HG03108 (cell line): ENCODE results near the gene PTPRK.

ENCODE experiments used
- ATAC-seq: cut with Tn5 transposase; IDR thresholded peaks from one replicate; pipeline ENCODE4 v1.9.1; 2021; ENCODE audit warnings: moderate library complexity; ENCODE audit not compliant: unreplicated experiment

The PTPRK gene

DNA sequence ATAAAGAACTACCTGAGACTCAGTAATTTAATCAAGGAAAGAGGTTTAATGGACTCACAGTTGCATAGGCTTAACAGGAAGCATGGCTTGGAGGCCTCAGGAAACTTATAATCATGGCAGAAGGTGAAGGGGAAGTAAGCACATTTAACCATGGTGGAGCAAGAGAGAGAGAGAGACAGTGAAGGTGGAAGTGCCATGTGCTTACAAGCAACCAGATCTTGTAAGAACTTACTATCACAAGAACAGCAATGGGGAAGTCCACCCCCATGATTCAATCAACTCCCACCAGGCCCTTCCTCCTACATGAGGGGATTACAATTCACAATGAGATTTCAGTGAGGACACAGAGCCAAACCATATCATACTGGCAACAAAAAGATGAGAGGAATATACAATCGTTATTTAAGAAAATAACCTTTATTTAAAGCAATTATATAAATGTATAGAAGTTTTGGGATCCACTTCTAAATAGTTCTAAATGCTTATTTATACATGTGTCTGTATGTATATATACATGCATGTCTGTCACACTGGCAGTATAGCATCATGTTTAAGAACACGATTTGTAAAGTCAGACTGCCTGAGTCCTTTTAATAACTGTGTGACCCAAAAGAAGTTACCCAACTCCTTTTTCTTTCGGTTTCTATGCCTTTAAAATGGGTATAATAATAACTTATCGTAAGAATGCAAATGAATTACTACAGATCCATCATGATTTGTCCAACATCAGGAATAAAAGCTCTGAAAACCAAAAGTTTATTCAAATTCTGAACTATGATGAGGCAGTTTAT, 363.9 kb downstream of the PTPRK start:
- ATAC-seq = no peak

DNA sequence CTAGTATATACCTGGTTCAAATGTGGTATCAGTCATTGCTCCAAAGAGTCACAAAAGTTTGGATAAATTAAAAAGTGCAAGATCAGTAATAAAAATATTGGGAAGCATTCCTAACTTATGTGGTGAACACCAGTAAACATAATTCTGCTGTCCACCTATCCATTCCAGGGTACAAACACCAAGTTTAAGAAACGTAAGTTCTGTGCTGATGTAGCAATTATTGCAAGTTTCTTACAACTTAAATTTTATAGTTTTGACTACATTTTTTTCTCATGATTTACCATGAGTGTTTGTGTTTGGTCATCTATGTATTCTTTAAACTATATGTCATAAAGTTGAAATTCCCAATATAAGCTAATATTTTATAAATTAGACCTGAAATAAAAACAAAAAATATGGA, 364.6 kb downstream of the PTPRK start:
- no peak for ATAC-seq

- no peak for ATAC-seq
Observed at GRCh38 chr6:128152551-128152950, 367.8 kb downstream of the PTPRK start.

DNA sequence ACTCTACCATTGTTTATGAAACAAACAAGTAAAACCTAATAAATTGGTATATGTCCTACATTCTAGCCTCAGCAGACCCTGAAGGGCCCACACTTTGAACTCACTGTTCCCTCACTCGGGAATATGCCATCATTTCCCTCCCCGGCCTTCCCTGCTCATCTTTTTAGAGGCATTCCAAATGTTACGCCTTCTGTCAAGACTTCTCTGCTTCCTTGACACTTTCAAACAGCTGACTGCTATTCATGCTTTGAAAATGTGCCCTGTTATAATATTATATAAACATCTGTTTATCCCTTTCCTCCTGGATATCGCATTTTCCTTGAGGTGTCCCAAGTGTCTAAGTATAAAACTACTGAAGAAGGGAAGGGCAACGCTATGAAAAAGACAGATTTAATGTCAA, 370.0 kb downstream of the PTPRK start:
- no peak for ATAC-seq

DNA sequence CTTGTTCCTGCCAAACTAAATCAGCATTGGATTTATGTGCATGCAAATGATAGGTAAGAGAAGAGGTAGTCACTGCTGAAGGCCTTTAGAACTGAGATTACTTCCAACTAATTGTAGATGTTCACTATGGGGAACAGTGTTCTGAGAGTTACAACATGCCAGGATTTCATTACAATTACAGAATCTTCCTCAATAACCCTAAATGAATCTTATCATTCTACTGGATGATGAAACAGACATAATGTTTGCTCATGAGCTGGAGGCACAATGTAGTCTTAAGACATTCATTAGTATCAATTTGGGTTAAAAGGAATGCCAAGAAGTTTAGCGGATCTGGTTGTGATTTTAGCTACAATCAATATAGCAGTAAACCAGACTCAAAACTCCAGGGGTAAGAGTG, 370.6 kb downstream of the PTPRK start:
- no peak for ATAC-seq

GRCh38 chr6:128144320-128144719, 376.1 kb downstream of the PTPRK start:
- no peak for ATAC-seq

DNA sequence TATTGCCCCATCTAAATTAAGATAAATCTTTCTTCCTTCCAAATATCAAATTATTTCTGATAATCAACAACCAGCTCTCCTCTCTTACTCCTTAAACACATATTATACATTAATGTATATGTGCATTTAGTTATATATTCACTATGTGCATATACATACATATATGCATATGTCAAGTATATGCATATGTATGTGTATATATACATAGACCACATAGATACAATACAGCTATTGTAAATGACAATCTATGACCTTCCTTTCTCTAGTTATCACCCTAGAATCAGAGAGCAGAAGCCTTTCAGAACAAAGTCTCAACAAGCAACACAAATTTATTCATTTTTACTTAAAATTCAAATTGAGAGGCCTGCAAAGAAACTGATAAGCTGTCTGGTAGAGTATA, 378.5 kb downstream of the PTPRK start:
- ATAC-seq = no peak

- ATAC-seq = no peak
Observed at GRCh38 chr6:128139519-128139918, 380.9 kb downstream of the PTPRK start.

DNA sequence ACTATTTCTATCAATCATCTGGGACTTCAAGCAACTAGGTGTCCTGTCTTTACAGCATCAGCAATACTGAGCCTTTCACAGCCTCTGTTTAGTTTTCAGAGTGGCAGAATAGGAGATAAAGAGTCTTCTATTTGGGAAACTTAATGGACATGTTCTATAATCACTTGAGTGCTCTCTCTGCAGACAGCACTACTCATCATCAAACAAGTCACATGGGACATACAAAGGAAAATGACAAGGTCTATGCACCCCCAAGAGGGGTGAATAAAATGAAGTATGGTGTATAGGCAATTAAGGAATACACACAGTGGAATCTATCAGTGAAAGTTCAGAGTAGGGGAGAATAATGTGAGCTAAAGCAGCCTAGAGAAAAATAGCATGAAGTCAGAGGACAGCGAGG, 381.7 kb downstream of the PTPRK start:
- ATAC-seq = no peak

DNA sequence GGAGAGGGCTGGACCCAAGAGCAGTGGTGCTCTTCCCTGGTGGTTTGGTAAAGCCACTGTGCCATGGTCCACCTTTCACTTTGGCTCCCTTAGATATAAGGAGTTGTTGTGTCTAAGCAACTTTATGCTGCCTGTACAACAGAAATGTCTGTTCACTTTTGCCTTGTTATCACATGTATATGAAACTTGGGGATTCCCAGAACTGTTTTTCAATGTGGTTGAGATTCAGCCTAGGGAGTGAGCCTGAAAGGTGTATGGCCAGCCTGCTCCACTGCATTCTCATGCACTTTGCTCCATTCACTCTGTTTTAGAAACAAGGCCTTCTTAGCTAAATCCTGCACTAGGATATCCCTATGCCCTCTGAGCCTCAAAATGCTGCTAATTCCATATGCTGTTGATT, 385.1 kb downstream of the PTPRK start:
- no peak for ATAC-seq

DNA sequence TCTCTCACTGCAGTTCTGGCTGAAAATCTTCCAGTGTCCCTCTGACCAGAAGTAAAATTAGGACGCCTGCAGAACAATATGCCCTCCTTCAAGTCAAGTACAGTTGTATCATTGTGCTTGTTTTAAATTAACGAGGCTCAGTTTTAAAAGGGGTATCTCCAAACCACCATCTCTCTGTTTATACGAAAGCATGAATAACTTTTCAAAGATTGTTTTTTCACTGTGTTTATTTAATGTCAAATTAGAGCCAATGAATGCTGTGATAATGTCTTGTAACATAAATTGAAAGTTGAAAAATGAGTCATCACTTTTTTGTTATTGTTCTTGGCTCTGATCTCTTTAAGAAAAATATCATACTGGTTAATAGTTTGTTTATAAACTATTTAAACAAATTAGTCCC, 388.8 kb downstream of the PTPRK start:
- no peak for ATAC-seq

DNA sequence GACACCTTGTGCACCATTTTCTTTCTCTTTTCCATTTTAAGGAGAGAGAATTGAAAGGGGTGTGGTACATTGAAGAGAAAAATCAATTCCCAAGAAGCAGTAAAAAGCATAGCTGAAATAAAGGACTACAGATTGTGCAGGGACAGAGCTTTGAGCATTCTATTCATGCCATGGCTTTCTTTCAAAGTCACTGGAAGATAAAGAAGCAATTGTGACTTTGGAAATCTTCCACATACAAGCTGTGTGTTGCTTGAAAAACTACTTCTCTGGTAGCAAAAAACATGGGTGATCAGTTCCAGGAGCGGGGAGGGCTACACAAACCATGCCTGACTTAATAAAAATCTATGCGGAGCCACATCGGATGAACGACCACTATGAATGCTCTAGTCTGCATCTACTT, 389.4 kb downstream of the PTPRK start:
- ATAC-seq = no peak

GRCh38 chr6:128129679-128130078, 390.7 kb downstream of the PTPRK start:
- ATAC-seq = no peak

DNA sequence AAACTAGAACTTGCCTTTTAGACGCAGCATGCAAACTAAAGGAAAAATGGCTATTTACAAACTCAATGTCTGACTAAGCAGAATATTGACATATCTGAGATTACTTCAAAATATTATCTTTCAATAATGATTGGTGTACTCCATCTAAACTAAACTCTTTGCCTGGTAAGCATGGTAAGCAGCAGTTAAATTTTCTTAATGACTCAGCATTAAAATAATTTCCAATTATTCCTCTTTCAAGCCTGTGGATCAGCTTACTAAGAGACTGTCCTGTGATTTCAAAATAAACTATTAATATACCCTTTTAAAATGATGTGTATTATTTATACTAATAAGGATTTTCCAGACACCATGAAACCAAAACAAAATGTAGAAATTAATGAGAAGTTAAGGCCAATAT, 392.7 kb downstream of the PTPRK start:
- no peak for ATAC-seq

DNA sequence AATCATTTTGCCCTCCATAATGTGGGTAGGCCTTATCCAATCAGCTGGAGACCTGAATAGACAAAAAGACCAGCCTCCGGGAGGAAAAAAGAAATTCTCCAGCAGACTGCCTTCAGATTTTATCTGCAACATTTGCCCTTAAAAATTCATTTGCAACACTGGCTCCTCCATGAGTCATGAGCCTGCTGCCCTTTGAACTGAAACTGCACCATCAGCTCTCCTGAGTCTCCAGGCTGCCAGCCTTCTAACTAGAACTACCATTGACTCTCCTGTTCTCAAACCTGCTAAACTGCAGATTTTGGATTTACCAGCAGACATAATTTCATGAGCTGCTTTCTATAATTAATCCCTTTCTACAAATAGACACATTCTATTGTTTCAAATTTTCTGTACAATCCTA, 395.7 kb downstream of the PTPRK start:
- no peak for ATAC-seq

DNA sequence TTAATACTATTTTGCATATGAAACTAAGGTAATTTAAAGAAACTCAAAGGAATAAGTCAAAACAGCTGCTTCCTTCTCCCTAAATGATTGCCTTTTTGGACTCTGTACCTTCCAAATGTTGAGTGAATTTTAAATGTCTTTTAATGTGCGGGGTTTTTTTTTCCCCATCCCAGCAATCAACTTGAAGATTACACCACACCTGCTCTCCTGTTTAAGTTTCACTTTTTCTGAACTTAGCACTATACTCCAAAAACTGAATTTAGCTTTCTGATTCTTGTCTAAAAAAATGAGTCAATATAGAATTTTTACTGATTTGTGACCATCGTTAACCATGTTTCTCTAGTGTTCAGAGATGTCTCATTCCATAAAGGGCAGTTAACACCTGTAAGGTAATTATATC, 398.8 kb downstream of the PTPRK start:
- ATAC-seq = no peak

- no peak for ATAC-seq
Observed at GRCh38 chr6:128121190-128121589, 399.2 kb downstream of the PTPRK start.

DNA sequence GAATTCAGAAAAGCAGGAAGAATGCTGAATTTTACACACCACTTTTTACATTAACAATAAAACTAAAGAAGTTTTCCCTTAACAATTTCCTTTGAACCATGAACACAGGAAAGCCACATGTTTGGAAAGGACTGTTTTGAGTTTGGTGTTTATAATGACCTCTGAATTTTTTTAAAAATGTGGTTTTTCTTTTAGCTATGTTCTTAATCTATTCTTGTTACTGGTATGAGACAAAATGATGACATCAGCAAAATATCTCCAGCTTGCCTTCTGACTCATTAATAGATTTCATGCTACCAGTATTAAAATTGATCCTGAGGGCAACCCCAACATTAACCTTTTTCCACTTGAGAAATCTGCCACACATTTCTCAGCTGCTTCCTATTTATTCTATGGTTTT, 402.0 kb downstream of the PTPRK start:
- no peak for ATAC-seq

- ATAC-seq = no peak
Observed at GRCh38 chr6:128117916-128118315, 402.5 kb downstream of the PTPRK start.

- no peak for ATAC-seq
Observed at GRCh38 chr6:128114164-128114563, 406.2 kb downstream of the PTPRK start.

- ATAC-seq = no peak
Observed at GRCh38 chr6:128112494-128112893, 407.9 kb downstream of the PTPRK start.

- no peak for ATAC-seq
Observed at GRCh38 chr6:128111096-128111495, 409.3 kb downstream of the PTPRK start.

DNA sequence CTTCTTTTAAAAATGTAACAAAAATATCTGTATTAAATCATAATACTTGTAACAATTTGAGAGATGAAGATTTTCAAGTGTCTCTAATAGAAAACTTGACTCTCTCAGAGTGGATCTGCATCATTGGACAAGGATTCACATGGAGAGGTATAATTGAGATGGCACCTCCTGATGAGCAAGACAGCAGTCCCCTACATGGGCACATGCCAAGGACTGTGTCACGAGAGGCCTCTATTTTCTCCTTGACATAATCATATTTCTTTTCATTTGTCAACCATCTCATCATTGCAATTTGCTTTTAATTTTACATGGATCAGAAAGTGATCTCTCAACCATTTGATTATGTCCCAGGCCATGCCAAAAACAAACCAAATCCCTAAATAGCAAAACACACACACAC, 412.7 kb downstream of the PTPRK start:
- no peak for ATAC-seq
